Esophagus muscularis mucosa (tissue), 4 donors: ENCODE data around the gene GPR87. TPM values are rescaled to one million over a fixed set of nuclear protein-coding genes. Genes with fewer than 3 reads are reported as not detected.

Source experiments
- DNase-seq: peaks from one replicate; pipeline ENCODE4 v3.0.0-alpha.2; 2017; ENCODE audit errors: extremely low spot score
- H3K27ac ChIP-seq, 4 donors: fragments of 200-600 bp; sonication (generic); replicated peaks in 1 of 4; 1 replicate in 3 of 4; 2 replicates in 1 of 4; pipeline ENCODE4 v1.5.1; 2016 to 2019; ENCODE audit warnings: mild to moderate bottlenecking in 1 of 4
- H3K27me3 ChIP-seq, 4 donors: fragments of 200-600 bp; sonication (generic); one replicate each; pipeline versions ENCODE4 v1.5.1 to v1.6.0; 2016 to 2019
- H3K36me3 ChIP-seq, 4 donors: fragments of 200-600 bp; sonication (generic); one replicate each; pipeline ENCODE4 v1.5.1; 2016 to 2019
- H3K4me1 ChIP-seq, 4 donors: fragments of 200-600 bp; sonication (generic); one replicate each; pipeline ENCODE4 v1.5.1; 2016 to 2019
- H3K4me3 ChIP-seq, 4 donors: fragments of 200-600 bp; sonication (generic); 1 replicate in 2 of 4; 2 replicates in 2 of 4; pipeline ENCODE4 v1.5.1; 2016 to 2019; ENCODE audit warnings: mild to moderate bottlenecking in 4 of 4, moderate library complexity in 1 of 4
- H3K9me3 ChIP-seq, 4 donors: fragments of 200-600 bp; sonication (generic); 1 replicate in 3 of 4; 2 replicates in 1 of 4; pipeline ENCODE4 v1.5.1; 2016 to 2019
- CTCF ChIP-seq, 3 experiments: fragments of 200-600 bp in 2 of 3; fragments of 450-650 bp in 1 of 3; sonication (generic) in 2 of 3; IDR thresholded peaks; one replicate each; pipeline ENCODE4 v1.5.1; 2017 to 2019; ENCODE audit warnings: antibody characterized with exemption in 3 of 3, mild to moderate bottlenecking in 2 of 3, moderate library complexity in 1 of 3
- EP300 ChIP-seq: sonication (generic); formaldehyde crosslinking; IDR thresholded peaks from one replicate; pipeline ENCODE4 v1.6.1; 2017; ENCODE audit warnings: antibody characterized with exemption
- POLR2A ChIP-seq: fragments of 450-650 bp; IDR thresholded peaks from one replicate; pipeline ENCODE4 v1.6.1; 2017; ENCODE audit warnings: antibody characterized with exemption, moderate library complexity, mild to moderate bottlenecking, low read depth
- POLR2AphosphoS5 ChIP-seq, 2 donors: sonication (generic); formaldehyde crosslinking; IDR thresholded peaks; one replicate each; pipeline ENCODE4 v1.6.1; 2017; ENCODE audit warnings: antibody characterized with exemption in 2 of 2
- WGBS: methylation state at CpG from one replicate; pipeline ENCODE4 v1.1.5; 2018; 5-methylcytosine and 5-hydroxymethylcytosine counted together
- intact Hi-C: fragments of 100-400 bp; cut with DNase I; formaldehyde crosslinking; loops from one replicate; pipeline ENCODE4 v1.15.1; 2023
- total RNA-seq, 4 donors: library from RNA; depleted of rRNA; stranded (reverse); fragments of >200 nt; gene quantifications; one replicate each; pipeline versions ENCODE4 v1.1.0 to v1.2.1, GENCODE V29; 2016

GPR87 gene
- total RNA-seq, 4 donors from 2014 or later, result not detected

GRCh38 chr3:151315136-151315535 is 1.5 kb downstream of the GPR87 start:
- Histone ChIP-seq H3K36me3 (no peaks in the 10 kb centered on the region), H3K9me3 (no peaks in the 10 kb centered on the region), H3K4me1 (no peaks in the 10 kb centered on the region), H3K27ac (no peak overlapping the region), H3K27me3 (no peaks in the 10 kb centered on the region), H3K4me3 (no peak overlapping the region)
- no peak for TF ChIP-seq CTCF (IDR thresholded peaks at IDR 0.05)
- no peak for TF ChIP-seq EP300
- no peak for TF ChIP-seq POLR2AphosphoS5 (IDR thresholded peaks at IDR 0.05)
- TF ChIP-seq POLR2A, result no peak
- intact Hi-C loops, result no loop called here
- DNase-seq, result no peak
- WGBS, result 94% methylated on average over 2 of the region's 2 CpGs

- no peaks in the 10 kb centered on the region for H3K9me3 ChIP-seq
- DNase-seq, result no peak
- 94% methylated on average over 5 of the region's 5 CpGs for WGBS
- H3K36me3 ChIP-seq, result no peaks in the 10 kb centered on the region
- H3K27me3 ChIP-seq, result no peaks in the 10 kb centered on the region
- intact Hi-C loops, result no loop called here
- H3K4me3 ChIP-seq, result no peak overlapping the region
- no peak for TF ChIP-seq POLR2AphosphoS5 (IDR thresholded peaks at IDR 0.05)
- no peak for TF ChIP-seq POLR2A
- no peak for TF ChIP-seq EP300
- TF ChIP-seq CTCF (IDR thresholded peaks at IDR 0.05), result no peak
- no peak overlapping the region for H3K27ac ChIP-seq
- H3K4me1 ChIP-seq, result no peaks in the 10 kb centered on the region
These were observed 2.0 kb downstream of the GPR87 start for GRCh38 chr3:151314593-151314992.

- 93% methylated on average over 2 of the region's 2 CpGs for WGBS
- intact Hi-C loops, result no loop called here
- Histone ChIP-seq H3K27me3 (no peaks in the 10 kb centered on the region), H3K9me3 (no peaks in the 10 kb centered on the region), H3K27ac (no peak overlapping the region), H3K4me1 (no peaks in the 10 kb centered on the region), H3K4me3 (no peak overlapping the region), H3K36me3 (no peaks in the 10 kb centered on the region)
- peak; percentile 47 for DNase-seq
- TF ChIP-seq POLR2AphosphoS5 (IDR thresholded peaks at IDR 0.05) (no peak), EP300 (no peak), POLR2A (no peak), CTCF (IDR thresholded peaks at IDR 0.05) (no peak)
These were observed 2.5 kb downstream of the GPR87 start for GRCh38 chr3:151314137-151314536.

- Histone ChIP-seq H3K27ac (no peak overlapping the region), H3K27me3 (no peaks in the 10 kb centered on the region), H3K36me3 (no peaks in the 10 kb centered on the region), H3K4me3 (no peak overlapping the region), H3K4me1 (no peaks in the 10 kb centered on the region), H3K9me3 (no peaks in the 10 kb centered on the region)
- DNase-seq, result peak; percentile 10
- no peak for TF ChIP-seq POLR2A
- no peak for TF ChIP-seq CTCF (IDR thresholded peaks at IDR 0.05)
- no peak for TF ChIP-seq EP300
- no peak for TF ChIP-seq POLR2AphosphoS5 (IDR thresholded peaks at IDR 0.05)
- WGBS, result 98% methylated on average over 3 of the region's 3 CpGs
- intact Hi-C loops, result no loop called here
These were observed 3.6 kb downstream of the GPR87 start for GRCh38 chr3:151312972-151313371.

- Histone ChIP-seq H3K4me1 (peaks cover 0 to 10% (median 0%) of the 10 kb centered on the region in 4 donors), H3K27me3 (no peaks in the 10 kb centered on the region), H3K9me3 (no peaks in the 10 kb centered on the region), H3K27ac (no peak overlapping the region), H3K4me3 (no peak overlapping the region), H3K36me3 (no peaks in the 10 kb centered on the region)
- intact Hi-C loops, result no loop called here
- TF ChIP-seq EP300, result no peak
- WGBS, result 94% methylated on average over 2 of the region's 2 CpGs
- DNase-seq, result peak; percentile 53
These were observed 7.1 kb downstream of the GPR87 start for GRCh38 chr3:151309566-151309965.
